NB4 (cell line): ENCODE results near the gene C4orf50.

Experiments used
- CTCF ChIP-seq: IDR thresholded peaks from one replicate; pipeline ENCODE4 v1.5.1; 2012; ENCODE audit warnings: low read depth, low read length
- MAX ChIP-seq: IDR thresholded peaks from 2 replicates; pipeline ENCODE4 v1.6.1; 2011; ENCODE audit warnings: low read depth, low read length
- POLR2A ChIP-seq: IDR thresholded peaks from 2 replicates; pipeline ENCODE4 v1.6.1; 2011; ENCODE audit warnings: mild to moderate bottlenecking; ENCODE audit not compliant: insufficient read length; ENCODE audit errors: extremely low read depth

- no peak for TF ChIP-seq POLR2A
- TF ChIP-seq MAX = no peak
- TF ChIP-seq CTCF = no peak
Measured at GRCh38 chr4:5967783-5968182, 50.4 kb downstream of the C4orf50 start.
